Liver (tissue), 9 donors: ENCODE data around the gene TMEM238L. TPM values are rescaled to one million over a fixed set of nuclear protein-coding genes. Genes with fewer than 3 reads are reported as not detected.

Experiments used
- DNase-seq: peaks from one replicate; pipeline ENCODE4 v3.0.0-alpha.2; 2017; ENCODE audit warnings: low spot score
- H3K27ac ChIP-seq, 2 donors: one replicate each; pipeline ENCODE4 v1.7.0; 2013; ENCODE audit warnings: inconsistent platforms in 2 of 2, low read length in 2 of 2, control low read depth in 1 of 2, low read depth in 1 of 2, mild to moderate bottlenecking in 1 of 2
- H3K27me3 ChIP-seq, 4 donors: one replicate each; pipeline versions ENCODE4 v1.6.1 to v1.7.0; 2013; ENCODE audit warnings: low read length in 3 of 4, inconsistent platforms in 1 of 4, mild to moderate bottlenecking in 1 of 4, moderate library complexity in 1 of 4; ENCODE audit not compliant: control insufficient read depth in 4 of 4, insufficient read depth in 4 of 4
- H3K36me3 ChIP-seq, 4 donors: one replicate each; pipeline versions ENCODE4 v1.6.1 to v1.7.0; 2013; ENCODE audit warnings: low read length in 3 of 4, mild to moderate bottlenecking in 3 of 4, low read depth in 1 of 4, moderate library complexity in 1 of 4; ENCODE audit not compliant: control insufficient read depth in 4 of 4, insufficient read depth in 3 of 4
- H3K4me1 ChIP-seq, 4 donors: one replicate each; pipeline versions ENCODE4 v1.6.1 to v1.7.0; 2013; ENCODE audit warnings: low read length in 3 of 4, mild to moderate bottlenecking in 3 of 4, moderate library complexity in 1 of 4; ENCODE audit not compliant: control insufficient read depth in 4 of 4, insufficient read depth in 4 of 4
- H3K4me3 ChIP-seq, 3 donors: one replicate each; pipeline versions ENCODE4 v1.6.1 to v1.7.0; 2013; ENCODE audit warnings: low read length in 3 of 3, control low read depth in 1 of 3, low read depth in 1 of 3, mild to moderate bottlenecking in 1 of 3
- H3K9ac ChIP-seq, 2 donors: one replicate each; pipeline ENCODE4 v1.7.0; 2013; ENCODE audit warnings: low read length in 2 of 2, mild to moderate bottlenecking in 2 of 2, moderate library complexity in 2 of 2, control low read depth in 1 of 2, low read depth in 1 of 2
- H3K9me3 ChIP-seq, 4 donors: one replicate each; pipeline versions ENCODE4 v1.6.1 to v1.7.0; 2013; ENCODE audit warnings: low read length in 3 of 4; ENCODE audit not compliant: control insufficient read depth in 4 of 4
- EGR1 ChIP-seq, 2 donors: IDR thresholded peaks; 2 replicates each; pipeline ENCODE4 v1.6.1; 2016 to 2018; ENCODE audit warnings: antibody characterized with exemption in 2 of 2, low read depth in 2 of 2
- FOXA1 ChIP-seq: IDR thresholded peaks from 2 replicates; pipeline ENCODE4 v1.6.1; 2016; ENCODE audit warnings: antibody characterized with exemption
- FOXA2 ChIP-seq: IDR thresholded peaks from 2 replicates; pipeline ENCODE4 v1.6.1; 2016; ENCODE audit warnings: antibody characterized with exemption
- RAD21 ChIP-seq, 2 donors: IDR thresholded peaks; 2 replicates each; pipeline ENCODE4 v1.6.1; 2016; ENCODE audit warnings: antibody characterized with exemption in 2 of 2, mild to moderate bottlenecking in 2 of 2
- RXRA ChIP-seq, 2 donors: IDR thresholded peaks; 2 replicates each; pipeline ENCODE4 v1.6.1; 2017 to 2018; ENCODE audit warnings: antibody characterized with exemption in 2 of 2, mild to moderate bottlenecking in 1 of 2
- TAF1 ChIP-seq: conservative IDR thresholded peaks from 2 replicates; pipeline ENCODE4 v1.6.1; 2016; ENCODE audit warnings: antibody characterized with exemption, mild to moderate bottlenecking
- WGBS: extraction: QIAGEN DNeasy Blood & Tissue Kit; methylation state at CpG from one replicate; pipeline ENCODE4 v1.1.7; 2013; 5-methylcytosine and 5-hydroxymethylcytosine counted together
- polyA plus RNA-seq, 2 donors: library from polyadenylated mRNA; stranded (reverse) in 1 of 2; unstranded in 1 of 2; fragments of 200-250 nt in 1 of 2; fragments of >200 nt in 1 of 2; fragmentation: Nextera tagmentation in 1 of 2; extraction: Ambion mirVana in 1 of 2; gene quantifications; one replicate each; pipeline versions ENCODE4 v1.2.1 to v1.2.3, GENCODE V29; 2013 to 2015
- total RNA-seq, 2 donors: library from RNA; depleted of rRNA; stranded (reverse); fragments of >200 nt; gene quantifications; one replicate each; pipeline ENCODE4 v1.2.3, GENCODE V29; 2014
- TF ChIP-seq, protein P1 (sequence below): IDR thresholded peaks from 2 replicates; pipeline ENCODE4 v1.6.1; 2016; ENCODE audit warnings: antibody characterized with exemption, mild to moderate bottlenecking
- TF ChIP-seq, protein P2 (sequence below): IDR thresholded peaks from 2 replicates; pipeline ENCODE4 v1.6.1; 2016; ENCODE audit warnings: antibody characterized with exemption
- TF ChIP-seq, protein P3 (sequence below): IDR thresholded peaks from 2 replicates; pipeline ENCODE4 v1.6.1; 2016; ENCODE audit warnings: antibody characterized with exemption
- TF ChIP-seq, protein P4 (sequence below): fragments of 150-350 bp; IDR thresholded peaks from 2 replicates; pipeline ENCODE4 v1.5.1; 2017; ENCODE audit warnings: improper control_type of control experiment, low read depth, low read length; ENCODE audit not compliant: missing input control
- donor health status: healthy.
- donor health status: healthy.
- donor health status: healthy.
- donor health status: healthy.
- donor health status: healthy.

Gene TMEM238L
- total and polyA plus RNA-seq, 4 donors: 0.85 to 4.2 (median 1.2) TPM; not detected in 1

DNA sequence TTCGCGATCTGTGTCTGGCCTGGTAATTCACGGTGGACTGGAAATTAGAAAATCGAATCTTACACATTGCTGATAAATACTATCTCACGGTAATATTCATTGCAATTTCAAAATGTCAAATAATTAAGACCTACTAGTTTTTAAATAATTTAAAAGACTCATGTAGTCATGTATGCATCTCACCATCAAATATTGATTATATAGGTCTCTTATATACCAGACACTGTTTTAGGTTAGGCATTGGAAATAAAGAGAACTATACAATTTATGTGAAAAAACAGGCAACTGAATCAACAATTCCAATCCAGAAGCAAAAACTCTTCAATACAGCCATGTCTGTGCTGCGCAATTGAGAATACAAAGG is 41.5 kb upstream of the TMEM238L start:
- no peak overlapping the region for H3K9ac ChIP-seq
- no peak overlapping the region for H3K27ac ChIP-seq
- no peak overlapping the region for H3K4me3 ChIP-seq
- peaks cover 0 to 16% (median 8%) of the 10 kb centered on the region in 4 donors for H3K4me1 ChIP-seq
- H3K9me3 ChIP-seq: no peaks in the 10 kb centered on the region
- 18% methylated on average over 6 of the region's 6 CpGs for WGBS
- H3K27me3 ChIP-seq: no peaks in the 10 kb centered on the region
- TF ChIP-seq, protein P1, sequence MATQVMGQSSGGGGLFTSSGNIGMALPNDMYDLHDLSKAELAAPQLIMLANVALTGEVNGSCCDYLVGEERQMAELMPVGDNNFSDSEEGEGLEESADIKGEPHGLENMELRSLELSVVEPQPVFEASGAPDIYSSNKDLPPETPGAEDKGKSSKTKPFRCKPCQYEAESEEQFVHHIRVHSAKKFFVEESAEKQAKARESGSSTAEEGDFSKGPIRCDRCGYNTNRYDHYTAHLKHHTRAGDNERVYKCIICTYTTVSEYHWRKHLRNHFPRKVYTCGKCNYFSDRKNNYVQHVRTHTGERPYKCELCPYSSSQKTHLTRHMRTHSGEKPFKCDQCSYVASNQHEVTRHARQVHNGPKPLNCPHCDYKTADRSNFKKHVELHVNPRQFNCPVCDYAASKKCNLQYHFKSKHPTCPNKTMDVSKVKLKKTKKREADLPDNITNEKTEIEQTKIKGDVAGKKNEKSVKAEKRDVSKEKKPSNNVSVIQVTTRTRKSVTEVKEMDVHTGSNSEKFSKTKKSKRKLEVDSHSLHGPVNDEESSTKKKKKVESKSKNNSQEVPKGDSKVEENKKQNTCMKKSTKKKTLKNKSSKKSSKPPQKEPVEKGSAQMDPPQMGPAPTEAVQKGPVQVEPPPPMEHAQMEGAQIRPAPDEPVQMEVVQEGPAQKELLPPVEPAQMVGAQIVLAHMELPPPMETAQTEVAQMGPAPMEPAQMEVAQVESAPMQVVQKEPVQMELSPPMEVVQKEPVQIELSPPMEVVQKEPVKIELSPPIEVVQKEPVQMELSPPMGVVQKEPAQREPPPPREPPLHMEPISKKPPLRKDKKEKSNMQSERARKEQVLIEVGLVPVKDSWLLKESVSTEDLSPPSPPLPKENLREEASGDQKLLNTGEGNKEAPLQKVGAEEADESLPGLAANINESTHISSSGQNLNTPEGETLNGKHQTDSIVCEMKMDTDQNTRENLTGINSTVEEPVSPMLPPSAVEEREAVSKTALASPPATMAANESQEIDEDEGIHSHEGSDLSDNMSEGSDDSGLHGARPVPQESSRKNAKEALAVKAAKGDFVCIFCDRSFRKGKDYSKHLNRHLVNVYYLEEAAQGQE: no peak
- TF ChIP-seq, protein P2, sequence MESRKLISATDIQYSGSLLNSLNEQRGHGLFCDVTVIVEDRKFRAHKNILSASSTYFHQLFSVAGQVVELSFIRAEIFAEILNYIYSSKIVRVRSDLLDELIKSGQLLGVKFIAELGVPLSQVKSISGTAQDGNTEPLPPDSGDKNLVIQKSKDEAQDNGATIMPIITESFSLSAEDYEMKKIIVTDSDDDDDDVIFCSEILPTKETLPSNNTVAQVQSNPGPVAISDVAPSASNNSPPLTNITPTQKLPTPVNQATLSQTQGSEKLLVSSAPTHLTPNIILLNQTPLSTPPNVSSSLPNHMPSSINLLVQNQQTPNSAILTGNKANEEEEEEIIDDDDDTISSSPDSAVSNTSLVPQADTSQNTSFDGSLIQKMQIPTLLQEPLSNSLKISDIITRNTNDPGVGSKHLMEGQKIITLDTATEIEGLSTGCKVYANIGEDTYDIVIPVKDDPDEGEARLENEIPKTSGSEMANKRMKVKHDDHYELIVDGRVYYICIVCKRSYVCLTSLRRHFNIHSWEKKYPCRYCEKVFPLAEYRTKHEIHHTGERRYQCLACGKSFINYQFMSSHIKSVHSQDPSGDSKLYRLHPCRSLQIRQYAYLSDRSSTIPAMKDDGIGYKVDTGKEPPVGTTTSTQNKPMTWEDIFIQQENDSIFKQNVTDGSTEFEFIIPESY: no peak
- TF ChIP-seq TAF1 (no peak), EGR1 (IDR thresholded peaks at IDR 0.05; ENCODE audit: low read depth in 2 of 2) (no peak), FOXA2 (no peak), FOXA1 (no peak)
- TF ChIP-seq, protein P3, sequence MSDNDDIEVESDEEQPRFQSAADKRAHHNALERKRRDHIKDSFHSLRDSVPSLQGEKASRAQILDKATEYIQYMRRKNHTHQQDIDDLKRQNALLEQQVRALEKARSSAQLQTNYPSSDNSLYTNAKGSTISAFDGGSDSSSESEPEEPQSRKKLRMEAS: no peak
- TF ChIP-seq, protein P4, sequence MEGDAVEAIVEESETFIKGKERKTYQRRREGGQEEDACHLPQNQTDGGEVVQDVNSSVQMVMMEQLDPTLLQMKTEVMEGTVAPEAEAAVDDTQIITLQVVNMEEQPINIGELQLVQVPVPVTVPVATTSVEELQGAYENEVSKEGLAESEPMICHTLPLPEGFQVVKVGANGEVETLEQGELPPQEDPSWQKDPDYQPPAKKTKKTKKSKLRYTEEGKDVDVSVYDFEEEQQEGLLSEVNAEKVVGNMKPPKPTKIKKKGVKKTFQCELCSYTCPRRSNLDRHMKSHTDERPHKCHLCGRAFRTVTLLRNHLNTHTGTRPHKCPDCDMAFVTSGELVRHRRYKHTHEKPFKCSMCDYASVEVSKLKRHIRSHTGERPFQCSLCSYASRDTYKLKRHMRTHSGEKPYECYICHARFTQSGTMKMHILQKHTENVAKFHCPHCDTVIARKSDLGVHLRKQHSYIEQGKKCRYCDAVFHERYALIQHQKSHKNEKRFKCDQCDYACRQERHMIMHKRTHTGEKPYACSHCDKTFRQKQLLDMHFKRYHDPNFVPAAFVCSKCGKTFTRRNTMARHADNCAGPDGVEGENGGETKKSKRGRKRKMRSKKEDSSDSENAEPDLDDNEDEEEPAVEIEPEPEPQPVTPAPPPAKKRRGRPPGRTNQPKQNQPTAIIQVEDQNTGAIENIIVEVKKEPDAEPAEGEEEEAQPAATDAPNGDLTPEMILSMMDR: no peak
- H3K36me3 ChIP-seq: no peaks in the 10 kb centered on the region
- no peak for DNase-seq

DNA sequence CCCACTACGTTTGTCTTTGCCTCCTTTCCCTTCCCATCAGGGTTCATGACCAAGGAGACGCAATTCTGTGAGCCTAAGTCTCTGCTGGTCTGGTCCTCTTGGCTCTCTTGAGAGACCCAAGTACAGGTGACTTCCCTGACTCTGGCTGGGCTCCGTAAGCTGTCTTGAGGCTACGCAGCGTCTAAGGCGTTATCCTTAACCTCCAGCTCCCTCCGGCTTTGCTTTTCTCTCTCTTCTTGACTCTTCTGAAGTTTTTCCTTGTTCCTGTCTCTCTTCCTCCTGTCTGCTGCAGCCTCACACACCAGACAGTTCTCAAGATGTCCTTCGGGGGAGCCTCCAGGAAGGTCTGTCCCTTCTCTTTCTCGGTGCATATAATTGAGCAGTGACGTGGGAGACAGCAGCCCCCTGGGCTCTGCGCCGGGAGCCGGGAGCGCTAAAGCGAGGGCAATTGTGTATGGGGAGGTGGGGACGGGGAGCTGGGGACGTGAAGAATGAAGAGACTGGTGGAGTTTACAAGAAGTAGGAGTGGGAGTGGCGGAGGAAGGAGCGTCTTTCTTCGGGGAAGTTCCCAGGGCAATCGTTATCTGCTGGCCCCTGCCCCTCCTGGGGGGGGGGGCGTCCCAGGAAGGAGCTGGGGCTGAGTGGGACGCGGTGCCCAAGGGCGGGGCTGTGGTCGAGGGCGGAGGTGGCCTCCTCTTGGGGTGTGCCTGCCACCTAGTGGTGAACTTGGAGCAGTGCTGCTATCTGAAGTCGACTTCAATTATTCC is 40.9 kb upstream of the TMEM238L start:
- peak; percentile 70 for DNase-seq
- H3K27ac ChIP-seq: no peak overlapping the region
- 16% methylated on average over 28 of the region's 28 CpGs for WGBS
- H3K9ac ChIP-seq: peak overlapping the region in 1 of 2 donors; percentile 26
- H3K9me3 ChIP-seq: no peaks in the 10 kb centered on the region
- TF ChIP-seq RAD21 (IDR thresholded peaks at IDR 0.05) (peak; percentile 95 to 97), RXRA (IDR thresholded peaks at IDR 0.05) (peak in 1 of 2 donors; percentile 17), TAF1 (no peak)
- TF ChIP-seq, protein P2: no peak
- TF ChIP-seq, protein P4: peak; percentile 97
- no peaks in the 10 kb centered on the region for H3K27me3 ChIP-seq
- peaks cover 0 to 16% (median 8%) of the 10 kb centered on the region in 4 donors for H3K4me1 ChIP-seq
- H3K4me3 ChIP-seq: peak overlapping the region; percentile 46 to 59 (median 51)
- H3K36me3 ChIP-seq: no peaks in the 10 kb centered on the region
